Stimulated activated CD8-positive, alpha-beta memory T cell treated with anti-CD3 and anti-CD28 coated beads, Interleukin-4, amount 100 ng/mL, for 4 hours (primary cell): ENCODE results near the gene SLC22A23.

ENCODE experiments used
- DNase-seq, 2 donors: peaks; one replicate each; pipeline ENCODE4 v3.0.0-alpha.2; 2020; ENCODE audit warnings: low read depth in 2 of 2, low spot score in 1 of 2

SLC22A23 gene

DNA sequence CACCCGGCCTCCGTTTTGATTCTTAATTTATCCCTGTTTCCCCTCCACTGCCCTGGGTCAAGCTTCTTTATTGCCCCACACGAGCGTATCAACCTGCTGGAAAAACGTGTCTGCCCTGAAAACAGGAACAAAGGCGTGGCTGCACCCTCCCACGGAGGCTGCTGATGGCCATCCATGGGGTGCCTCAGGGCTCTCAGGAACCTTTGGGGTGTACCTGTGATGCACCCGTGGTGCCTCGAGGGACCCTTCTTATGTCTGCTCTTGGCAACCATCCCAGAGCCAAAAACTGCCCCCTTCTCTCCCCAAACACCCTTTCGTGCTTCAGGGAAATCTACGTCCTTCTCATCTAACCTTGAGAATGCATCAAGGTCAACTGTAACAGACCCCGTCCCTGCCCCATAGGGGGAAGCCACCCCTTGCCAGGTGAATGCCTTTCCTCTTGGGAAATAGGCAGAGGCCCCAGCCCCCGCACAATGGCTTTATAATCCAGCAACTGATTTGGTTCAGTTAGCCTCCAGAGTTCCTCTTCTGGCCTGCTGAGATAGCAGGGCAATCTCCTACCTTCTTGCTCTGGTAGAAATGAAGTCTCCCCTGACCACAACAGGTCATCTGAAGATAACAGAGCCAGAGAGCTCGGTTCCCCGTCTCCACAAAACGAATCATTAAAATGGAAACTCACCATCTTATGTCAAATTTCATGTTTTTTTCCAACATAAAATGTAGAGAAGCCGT lies 168.7 kb downstream of the SLC22A23 start:
- DNase-seq = no peak

DNA sequence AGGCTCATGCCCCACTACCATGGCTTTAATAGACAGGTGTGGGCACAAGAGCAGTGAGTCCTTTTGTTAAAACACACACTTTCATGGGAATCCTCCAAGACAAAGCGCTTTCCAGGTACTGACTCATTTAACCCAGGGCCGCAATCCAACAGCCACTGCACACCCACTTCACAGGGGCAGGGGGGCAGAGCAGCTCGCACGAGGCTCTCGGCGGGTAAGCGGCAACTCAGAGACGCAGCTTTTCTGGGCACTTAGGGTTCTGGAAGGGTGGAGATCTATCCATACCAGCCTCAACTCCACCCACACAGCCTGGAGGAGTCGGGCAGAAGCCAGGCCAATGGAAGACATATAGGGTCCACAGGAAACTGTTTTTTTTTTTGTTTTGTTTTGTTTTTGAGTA lies 169.5 kb downstream of the SLC22A23 start:
- no peak for DNase-seq

DNA sequence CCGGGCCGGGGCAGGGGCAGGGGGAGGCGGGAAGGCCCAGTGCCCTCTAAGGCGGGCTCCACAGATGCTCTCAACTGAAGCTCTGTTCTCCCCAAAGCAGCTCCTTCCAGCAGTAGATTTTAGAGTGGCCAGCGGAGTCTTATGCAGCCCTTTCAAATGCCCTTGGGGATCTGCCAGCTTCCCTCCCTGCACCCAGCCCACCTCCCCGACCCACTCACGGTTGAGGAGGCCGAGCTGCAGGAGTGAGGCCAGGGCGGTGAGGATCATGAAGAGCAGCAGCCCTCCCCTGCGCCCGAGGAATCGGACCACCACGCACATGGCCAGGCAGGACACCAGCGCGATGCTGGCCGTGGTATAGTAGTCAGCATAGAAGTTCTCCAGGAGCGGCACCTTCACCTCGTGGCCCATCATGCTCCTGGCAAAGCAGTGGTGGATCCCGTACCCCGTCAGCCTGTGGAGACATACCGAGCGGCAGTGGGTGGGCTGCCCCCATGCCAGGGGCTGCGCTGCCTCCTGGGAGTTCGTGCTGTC lies 170.1 kb downstream of the SLC22A23 start:
- no peak for DNase-seq

DNA sequence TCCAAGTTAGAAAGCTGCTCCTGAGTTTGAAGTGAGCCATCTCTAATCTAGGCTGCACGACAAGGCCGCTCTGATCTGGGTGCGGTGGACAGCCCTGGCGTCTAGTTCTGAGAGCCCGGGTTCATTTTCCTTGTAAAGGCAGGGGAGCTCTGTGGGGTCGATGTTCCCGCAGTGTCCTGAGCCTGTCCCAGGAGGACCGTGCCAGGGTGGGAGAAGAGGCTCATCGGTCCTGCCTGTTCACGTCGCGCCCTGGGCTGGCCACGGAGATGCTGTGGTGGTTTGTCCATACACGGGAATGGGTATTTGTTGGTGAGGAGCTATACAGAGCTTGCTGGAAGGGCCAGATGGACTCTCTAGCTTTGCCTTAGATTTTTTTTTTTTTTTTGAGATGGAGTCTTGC lies 171.1 kb downstream of the SLC22A23 start:
- DNase-seq = no peak

DNA sequence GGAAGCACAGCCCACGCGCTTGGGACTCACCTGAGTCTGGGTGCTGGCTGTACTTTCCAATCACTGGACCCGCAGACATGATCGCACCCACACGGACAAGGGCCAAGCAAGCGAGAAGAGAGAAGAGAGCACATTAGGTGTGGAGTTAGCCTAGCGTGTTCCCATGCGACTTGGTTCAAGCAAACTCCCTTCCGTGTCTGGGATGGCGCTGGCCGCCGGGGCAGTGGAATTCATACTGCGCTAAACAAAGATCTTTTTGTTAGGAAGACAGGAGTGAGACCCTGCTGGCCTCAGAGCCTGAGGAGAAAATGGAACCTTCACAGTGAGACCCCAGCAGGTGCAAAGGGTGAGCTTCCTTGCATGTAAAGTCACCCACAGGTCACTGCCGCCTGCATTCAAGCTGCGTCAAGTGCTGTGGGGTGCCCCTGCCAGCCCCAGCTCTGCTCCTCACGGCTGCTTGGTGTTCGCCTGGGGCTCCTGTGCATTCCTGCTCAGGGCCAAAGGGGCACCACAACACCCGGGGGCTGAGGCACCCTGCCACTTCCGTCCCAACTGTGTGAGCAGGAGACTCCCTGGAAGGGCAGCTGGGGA lies 171.7 kb downstream of the SLC22A23 start:
- no peak for DNase-seq

DNA sequence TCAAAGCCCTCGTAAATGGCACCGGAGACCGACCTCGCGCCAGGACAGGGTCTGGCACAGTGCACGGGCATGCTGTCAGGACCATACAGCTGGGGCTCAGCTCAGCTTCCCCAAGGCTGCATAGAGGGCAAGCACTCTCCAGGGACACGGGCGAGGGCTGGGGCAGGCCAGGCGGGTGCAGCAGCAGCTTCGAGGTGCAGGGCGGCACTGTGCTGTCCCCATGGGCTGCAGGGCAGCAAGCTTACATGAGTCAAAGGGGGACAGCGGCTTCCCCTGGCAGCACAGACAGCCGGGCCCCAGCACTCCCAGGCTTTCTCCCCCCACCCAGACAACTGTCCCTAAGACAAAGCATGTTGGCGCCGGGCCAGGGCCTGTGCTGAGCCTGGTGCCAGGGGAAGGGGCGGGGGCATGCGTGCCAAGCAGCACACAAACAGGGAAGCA lies 172.4 kb downstream of the SLC22A23 start:
- DNase-seq = no peak

DNA sequence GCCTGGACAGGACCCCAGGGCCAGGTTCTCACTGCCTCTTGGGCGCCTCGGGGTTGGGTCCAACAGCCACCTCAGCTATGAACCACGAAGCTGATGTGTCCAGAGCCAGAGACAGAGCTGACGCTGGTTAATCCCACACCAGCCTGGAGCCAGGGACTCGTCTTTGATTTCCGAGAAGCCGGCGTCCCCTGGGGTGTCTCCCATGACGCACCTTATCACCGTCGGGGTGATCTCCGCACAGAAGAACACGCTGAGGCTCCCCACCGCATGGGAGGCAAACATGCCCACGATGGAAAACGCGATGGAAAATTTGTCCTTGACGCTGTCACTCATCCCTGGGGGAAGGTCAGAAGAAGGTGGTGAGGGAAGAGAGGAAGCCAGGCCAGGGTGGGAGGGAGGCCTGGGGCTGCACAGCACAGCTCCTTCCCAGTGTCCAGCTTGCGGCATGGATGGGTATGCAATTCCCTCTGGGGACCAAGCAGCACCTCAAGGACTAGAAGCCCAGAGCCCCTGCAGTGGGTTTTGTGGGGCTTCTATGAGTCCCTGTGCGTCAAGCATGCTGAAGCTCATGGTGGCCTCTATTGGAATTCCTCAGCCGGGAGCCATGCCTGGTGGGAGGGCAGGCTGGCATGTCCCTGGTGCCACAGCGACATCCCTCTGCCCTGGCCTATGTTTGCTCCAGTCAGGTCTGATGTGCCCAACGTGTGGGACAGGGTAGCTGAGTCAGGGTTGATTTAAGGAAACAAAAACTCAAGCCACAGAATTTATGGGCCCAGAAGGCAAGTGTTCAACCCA lies 173.0 kb downstream of the SLC22A23 start:
- no peak for DNase-seq

DNA sequence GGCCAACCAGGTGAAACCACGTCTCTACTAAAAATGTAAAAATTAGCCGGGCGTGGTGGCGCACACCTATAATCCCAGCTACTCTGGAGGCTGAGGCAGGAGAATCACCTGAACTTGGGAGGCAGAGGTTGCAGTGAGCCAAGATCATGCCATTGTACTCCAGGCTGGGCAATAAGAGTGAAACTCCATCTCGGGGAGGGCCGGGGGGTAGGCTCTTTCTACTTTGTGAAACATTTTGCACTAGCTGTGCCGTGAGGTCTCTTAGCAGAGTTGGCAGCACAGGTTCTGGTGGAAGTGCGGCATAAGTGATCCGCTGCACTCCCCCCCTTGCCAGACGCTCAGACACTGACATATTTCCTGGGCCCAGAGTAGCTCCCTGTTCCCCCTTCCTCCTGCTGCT lies 173.6 kb downstream of the SLC22A23 start:
- DNase-seq = no peak

DNA sequence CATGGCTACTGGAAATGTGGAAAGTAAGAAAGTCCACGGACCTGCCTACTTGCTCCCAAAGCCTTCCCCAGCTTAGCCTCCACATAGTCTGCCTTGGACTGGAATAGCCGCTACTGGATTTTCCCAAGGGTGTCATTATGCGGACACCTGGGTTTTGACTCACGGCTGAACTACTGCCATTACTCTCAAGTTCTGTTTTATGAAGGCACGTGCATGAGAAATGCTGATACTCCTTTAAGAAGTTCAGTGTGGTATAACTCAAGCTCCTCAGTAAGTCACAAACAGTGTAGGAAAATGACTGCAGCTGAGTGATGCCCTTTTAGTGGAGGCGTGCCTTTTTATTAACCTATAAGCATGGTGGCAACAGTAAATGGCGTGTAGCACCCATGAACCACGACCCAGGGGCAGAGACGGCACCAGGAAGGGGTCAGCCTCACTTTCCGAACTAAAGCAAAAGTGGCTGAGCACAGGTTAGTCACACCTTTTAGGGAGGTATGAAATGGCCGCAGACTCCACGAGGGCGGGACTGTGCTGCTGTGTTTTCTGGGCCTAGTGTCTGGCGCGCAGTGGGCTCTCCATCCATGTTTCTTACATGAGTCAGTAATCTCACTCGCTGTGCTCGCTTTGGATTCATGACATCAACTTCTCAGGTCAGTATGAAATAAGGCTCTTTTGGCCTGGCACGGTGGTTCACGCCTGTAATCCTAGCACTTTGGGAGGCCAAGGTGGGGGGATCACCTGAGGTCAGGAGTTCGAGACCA lies 174.2 kb downstream of the SLC22A23 start:
- no peak for DNase-seq

DNA sequence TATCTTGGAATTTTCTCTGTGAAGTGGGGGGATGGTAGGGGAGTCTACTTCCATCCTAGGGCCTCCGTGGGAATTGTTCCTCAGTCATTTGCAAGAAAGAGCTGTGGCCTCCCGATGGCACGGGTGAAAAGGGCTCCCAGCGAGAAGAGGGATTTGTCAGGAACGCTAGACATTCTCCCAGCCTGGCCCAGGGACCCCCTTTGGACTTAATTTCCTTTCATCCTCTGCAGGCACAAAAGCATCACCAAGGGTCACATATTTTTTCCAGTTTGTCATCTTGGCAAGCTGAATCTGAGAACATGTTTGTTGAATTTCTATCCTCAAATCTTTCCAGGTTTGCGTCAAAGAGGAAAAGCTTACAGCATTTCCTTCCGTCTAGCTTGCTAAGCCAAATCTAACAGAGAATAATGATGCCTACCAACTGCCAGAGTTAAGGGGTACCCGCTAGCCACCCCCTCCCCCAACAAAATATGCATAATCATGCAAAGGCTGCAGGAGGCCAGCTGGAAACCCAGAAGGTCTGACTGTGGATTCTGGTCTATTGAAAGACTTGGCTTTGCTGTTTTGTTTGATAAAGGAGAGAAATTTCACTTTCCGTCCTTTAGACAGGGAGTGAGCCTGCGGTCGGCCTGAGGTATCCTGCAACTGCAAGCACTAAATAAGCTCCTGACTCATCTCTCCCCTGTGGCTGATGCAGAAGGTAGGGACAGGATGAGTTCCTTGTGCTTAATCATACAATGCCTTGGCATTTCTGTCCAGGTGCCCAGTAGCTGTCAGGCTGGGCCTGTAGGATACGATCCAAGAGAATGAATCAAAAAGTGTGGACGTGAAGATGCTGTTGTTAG lies 175.0 kb downstream of the SLC22A23 start:
- no peak for DNase-seq

DNA sequence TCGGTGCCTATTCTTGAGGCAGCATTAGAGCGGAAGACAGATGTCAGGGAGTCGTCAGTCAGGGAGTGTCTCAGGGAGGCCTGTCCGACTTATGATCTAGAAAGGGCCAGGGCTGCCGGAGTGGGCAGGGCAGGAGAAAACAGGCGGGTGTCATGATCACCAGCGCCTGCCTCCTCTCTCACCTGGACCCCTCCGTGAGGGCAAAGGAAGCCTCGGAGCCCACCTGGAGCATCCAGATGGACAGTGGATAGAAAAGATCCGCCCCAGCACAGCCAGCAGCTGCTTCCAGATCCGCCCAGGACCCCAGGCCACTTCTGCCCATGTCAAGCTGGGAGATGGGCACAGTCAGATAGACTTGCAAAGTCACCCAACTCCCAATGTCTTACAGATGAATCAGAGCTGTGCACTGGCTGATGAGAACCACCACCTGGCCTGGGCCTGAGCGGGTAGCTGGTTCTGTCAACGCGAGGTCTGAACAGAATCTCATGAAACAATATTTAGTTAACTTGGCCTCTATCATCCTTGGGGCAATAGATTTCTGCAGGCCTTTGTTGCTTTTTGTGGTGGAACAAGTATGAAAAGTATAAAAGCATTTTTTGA lies 175.9 kb downstream of the SLC22A23 start:
- DNase-seq = no peak

DNA sequence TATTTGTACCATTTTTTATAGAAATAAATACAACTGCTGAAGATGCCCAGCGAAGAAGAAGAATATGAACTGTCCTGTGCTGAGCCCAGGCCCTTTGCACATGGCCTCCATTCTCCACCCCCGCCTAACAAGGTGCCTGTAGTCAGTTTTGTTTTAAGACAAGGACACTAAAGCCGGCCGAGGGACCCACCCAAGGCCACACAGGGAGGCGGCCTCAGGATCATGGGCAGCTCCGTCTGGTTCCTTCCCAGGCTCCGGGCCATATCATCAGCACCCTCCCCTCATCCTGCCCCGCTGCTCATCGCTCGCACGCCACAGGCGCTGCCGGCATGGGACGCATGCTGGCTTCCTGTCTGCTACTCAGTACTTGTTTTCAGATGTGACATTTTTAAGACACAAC lies 176.8 kb downstream of the SLC22A23 start:
- DNase-seq = no peak

DNA sequence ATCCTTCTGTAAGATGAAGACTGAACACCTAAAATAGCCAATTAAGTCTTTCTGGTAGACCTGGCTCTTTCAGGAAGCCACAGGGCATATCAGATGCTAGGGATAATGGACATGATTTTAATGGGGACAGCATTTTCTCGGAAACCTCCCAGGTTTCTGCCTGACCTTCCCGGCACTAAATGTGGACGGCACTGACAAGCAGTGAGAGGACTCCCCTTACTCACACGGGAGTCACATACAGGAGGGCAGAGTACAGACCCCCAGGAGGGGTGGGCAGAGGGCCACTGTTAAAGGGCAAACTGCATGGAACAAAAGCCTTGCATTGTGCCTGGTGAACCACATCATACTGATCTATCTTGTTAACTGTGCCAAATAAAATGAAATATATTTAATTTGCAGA lies 178.2 kb downstream of the SLC22A23 start:
- no peak for DNase-seq

DNA sequence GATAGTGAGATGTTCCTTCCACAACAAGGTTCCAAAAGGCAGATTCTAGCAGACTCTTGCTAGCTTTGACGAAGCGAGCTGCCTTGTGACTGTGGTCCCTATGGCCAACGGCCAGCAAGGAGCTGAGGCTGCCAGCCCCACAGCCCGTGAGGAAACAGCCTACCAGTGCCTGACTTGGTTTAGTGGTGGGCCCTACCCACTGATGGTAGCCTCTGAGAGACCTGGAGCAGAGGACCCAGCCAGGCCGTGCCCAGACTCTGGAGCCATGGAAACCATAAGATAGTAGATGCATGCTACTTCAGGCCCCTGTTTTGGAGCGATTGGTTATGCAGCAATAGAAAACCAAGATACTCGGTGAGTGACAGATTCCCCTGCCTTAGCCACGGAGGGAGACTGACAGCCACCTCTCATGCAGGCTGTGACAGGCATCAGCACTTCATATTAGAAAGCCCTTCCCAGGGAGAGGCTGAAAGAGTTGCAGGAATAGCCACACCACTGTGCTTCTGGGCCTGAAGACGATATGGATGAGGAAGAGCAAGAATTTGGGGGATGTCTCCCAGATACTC lies 178.9 kb downstream of the SLC22A23 start:
- DNase-seq = no peak

DNA sequence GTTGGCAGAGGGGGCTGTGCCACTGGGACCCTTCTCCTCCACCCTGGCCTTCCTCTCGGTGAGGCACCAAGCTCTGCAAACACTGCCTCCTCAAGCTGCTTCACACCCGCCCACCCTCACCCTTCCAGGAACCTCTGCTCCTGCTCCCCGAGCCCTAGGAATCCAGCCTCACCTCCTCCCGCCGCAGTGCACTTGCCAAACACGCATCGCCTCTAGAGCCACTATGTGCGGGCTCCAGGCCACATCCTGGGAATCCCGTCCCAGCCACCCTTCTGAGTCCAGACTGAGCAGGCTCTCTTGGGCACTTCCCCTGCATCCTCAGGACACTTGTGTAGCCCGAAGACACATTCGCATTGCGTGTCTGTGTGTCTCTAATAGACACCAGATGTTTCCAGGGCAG lies 179.6 kb downstream of the SLC22A23 start:
- no peak for DNase-seq

DNA sequence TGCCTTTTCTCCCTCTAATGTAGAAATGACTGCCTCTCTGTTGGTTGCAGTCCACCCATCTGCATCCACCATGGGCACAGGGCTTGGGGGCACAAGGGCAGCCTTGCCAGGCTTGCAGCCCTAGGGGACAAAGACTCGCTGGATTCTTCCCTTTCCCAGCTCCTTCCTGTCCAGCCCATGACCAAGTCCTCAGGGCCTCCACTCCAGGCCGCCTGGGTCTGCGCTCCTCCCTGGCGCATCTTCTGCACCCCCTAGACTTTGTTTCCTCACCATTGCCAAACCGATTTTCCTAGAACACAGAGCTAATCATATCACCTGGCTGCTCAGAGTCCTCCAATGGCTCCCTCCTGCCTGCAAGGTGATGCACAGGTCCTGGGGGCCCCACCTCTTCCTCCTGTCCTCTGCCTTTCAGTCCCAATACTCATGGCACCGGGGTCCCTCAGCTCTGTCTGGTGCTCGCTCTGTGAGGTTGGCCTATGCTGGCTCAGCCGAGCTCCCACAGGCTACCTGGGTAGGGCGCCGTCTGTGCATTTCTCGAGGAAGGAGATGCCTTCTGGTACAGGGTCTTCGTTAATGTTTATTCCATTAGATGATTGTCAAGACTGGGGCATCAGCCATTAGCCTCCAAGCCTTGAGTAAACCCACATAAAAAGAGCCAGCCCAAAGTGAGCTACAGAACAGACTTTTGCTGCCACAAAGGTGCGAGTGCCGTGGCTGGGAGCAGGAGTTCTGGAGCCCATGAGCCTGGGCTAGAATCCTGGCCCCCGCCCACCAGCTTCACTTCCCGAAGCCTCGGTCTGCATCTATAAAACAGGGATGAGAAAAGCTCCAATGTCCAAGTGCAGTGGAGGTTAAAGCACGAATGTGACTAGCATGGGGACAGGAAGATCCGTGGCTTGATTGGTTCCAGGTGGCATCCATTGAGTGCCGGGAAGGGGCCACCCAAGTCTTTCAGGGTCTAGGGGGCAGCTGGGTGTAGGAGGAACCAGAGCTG lies 180.4 kb downstream of the SLC22A23 start:
- DNase-seq = no peak

DNA sequence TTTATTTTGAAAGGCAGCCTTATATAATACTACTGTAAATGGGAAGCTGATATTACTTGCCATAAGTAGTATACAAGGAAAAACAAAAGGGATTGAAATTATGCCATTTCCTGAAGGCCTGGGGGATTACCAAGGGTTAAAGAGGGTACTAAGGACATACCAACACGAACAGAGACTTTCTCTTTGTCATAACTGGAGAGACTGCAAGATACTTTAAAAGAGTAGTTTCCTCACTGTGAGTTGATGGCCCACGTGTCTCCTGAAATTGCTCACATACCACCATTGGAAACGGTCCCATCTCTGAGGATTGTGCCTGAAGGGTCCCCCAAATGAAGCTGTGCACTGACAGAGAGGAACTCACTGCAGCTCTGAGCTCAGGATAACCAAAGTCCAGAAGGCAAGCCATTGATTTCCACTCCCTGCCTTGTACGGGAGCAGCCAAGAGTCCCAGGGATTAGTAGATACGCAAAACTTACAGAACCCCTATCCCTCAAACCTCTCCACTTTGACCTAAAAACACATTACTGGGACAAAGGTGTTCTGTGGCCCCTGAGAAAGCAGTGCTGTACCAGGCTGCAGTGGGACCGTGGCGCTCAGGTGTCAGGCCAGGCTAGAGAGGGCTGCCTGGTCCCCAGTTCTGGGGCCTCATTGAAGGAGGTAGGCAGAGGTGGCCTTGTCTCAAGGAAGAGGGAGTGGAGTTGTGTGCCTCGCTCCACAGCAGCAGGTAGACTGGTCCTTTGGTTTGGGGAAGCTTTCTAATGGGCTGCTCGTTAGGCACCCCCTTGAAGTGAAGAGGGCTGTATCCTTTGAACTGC lies 182.9 kb downstream of the SLC22A23 start:
- no peak for DNase-seq
